Stimulated activated CD4-positive, alpha-beta T cell treated with anti-CD3 and anti-CD28 coated beads, TNF-alpha, amount 100 ng/mL, for 4 hours (primary cell): ENCODE measurements around the gene SPHK1.

Experiments
- DNase-seq, 3 experiments: peaks; one replicate each; pipeline ENCODE4 v3.0.0-alpha.2; 2020; ENCODE audit warnings: low read depth in 3 of 3

Gene SPHK1

GRCh38 chr17:76384987-76385891 lies 830 bp downstream of the SPHK1 start:
- DNase-seq, result peak; percentile 17 to 25 (median 20)

DNA sequence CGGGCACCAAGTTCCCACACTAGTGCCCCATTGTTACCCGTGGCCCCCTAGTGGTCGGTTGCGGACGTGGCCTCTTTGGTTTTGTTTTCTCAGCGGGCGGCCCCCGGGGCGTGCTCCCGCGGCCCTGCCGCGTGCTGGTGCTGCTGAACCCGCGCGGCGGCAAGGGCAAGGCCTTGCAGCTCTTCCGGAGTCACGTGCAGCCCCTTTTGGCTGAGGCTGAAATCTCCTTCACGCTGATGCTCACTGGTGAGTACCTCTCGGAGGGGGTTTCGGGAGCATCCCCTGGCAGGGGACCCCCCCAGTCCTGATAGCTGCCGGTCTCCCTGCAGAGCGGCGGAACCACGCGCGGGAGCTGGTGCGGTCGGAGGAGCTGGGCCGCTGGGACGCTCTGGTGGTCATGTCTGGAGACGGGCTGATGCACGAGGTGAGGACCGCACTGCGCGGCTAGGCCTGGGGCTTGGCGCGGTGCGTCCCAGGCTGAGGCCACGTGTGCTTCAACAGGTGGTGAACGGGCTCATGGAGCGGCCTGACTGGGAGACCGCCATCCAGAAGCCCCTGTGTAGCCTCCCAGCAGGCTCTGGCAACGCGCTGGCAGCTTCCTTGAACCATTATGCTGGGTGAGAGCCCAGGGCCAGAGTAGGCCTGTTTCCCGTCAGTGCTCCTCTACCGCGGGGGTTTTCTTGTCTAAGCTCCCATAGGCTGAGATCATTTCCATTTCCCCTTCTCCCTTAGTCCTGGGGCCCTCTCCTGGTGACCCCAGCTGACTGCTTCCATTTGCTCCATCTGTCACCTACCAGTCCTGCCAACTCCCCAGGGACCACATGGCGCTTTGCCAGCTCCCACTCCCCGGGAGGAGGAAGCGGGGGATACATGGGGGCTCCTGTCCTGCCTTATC lies 1.7 kb downstream of the SPHK1 start:
- peak; percentile 70 to 73 (median 73) for DNase-seq

- DNase-seq, result no peak
These were observed 2.8 kb downstream of the SPHK1 start for GRCh38 chr17:76386966-76387765.

DNA sequence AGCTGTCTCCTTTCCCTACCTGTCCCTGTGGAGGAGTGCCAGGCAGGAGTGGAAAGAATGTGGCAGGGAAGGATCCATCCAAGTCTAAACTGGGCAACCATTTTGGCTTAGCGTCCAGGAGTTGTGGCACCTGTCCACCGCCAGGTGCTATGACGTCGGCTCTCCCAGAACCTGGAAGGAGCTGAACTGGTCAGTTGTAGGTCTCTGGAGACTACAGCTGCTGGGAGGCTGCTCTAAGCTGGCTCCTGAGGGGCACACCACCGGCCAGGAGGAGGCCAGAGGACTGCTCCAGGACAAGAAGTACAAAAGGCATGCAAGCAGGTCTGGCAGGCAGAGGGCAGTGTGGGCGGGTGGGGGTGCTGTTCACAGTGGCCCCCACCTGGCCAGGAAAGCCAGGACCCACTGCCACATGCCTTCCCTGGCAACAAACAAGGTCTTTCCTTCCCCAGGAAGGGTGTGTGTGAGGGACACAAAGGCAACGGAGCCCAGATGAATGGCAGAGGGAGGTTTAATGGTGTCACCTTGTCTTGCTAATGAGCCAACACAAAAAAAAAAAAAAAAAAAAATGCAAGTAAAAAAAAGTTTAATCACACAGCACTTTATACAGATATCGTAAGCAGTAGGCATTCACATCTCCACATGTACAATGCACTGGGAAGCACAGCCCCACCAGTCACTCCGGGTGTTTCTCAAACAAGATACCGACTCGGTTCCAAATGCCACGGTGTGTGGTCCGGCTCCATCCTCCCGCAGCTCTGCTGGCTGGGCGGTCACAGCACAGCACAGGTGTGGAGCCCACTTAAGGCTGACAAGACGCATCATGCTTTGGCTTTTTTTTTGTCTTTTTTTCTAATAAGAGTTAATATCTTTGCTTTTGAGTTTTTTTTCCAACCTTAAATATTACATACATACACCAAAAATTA lies 4.8 kb downstream of the SPHK1 start:
- DNase-seq, result no peak

GRCh38 chr17:76390003-76390421 lies 5.6 kb downstream of the SPHK1 start:
- no peak for DNase-seq

- no peak for DNase-seq
These were observed 6.8 kb downstream of the SPHK1 start for GRCh38 chr17:76391200-76391715.

- DNase-seq, result no peak
These were observed 9.8 kb downstream of the SPHK1 start for GRCh38 chr17:76394166-76394565.

- DNase-seq, result no peak
These were observed 11.6 kb downstream of the SPHK1 start for GRCh38 chr17:76395980-76396379.

DNA sequence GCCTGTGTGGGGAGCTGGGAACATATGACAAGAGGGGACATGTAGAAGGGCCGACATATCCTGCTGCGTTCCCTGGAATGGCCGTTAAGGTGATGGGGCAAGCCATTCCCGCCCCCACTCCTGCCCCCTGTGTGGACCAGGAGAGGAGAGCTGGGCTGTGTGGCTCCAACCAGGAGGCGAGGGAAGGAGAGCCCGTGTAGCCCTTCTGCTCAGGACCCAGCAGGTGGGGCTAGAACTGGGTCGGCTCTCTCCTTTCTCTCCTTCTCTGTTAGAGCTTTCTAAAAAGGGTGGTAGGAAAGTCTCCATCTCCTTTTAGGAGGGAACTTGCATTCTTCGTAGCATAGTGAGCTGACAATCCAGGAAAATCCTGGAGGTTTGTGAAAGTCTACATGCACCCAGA lies 12.8 kb downstream of the SPHK1 start:
- DNase-seq, result no peak

DNA sequence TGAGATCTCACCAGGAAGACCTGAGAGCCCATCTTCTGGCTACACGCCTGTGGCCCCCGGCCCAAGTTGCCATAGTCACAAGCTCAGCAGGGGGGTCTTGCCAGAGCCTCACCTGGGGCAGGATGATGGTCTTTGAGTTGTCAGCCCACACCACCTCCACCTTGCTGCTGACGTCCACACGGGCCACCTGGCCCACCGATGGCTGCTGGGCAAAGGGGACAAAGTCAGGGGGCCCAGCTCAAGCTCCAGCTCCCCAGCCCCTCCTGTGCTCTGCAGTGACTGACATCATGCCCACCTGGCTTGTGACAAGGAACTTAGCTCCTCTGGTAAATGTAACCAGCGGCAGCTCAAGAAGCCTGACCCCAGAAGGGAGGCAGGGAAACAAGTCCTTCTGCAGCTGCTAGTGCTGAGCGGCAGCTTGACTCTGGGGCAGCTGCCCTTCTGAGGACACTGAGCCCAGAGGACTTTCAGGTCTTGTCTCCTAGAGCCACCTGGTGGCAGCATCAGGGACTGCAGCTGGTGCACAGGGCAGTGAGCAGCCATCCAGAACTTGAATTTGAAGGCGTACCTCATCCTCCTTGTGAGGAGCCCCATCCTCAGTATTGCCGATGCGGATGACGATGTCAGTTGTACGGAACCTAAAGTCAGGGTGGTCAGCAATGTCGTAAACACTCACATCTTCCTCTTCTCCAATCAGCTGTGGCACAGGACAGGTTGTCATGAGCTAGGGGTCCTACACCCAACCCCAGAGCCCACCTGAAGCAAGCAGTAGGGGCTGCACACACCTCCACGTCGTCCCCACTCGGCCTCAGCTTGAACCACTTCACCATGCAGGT lies 13.5 kb downstream of the SPHK1 start:
- DNase-seq, result peak; percentile 69 to 78 (median 78)

DNA sequence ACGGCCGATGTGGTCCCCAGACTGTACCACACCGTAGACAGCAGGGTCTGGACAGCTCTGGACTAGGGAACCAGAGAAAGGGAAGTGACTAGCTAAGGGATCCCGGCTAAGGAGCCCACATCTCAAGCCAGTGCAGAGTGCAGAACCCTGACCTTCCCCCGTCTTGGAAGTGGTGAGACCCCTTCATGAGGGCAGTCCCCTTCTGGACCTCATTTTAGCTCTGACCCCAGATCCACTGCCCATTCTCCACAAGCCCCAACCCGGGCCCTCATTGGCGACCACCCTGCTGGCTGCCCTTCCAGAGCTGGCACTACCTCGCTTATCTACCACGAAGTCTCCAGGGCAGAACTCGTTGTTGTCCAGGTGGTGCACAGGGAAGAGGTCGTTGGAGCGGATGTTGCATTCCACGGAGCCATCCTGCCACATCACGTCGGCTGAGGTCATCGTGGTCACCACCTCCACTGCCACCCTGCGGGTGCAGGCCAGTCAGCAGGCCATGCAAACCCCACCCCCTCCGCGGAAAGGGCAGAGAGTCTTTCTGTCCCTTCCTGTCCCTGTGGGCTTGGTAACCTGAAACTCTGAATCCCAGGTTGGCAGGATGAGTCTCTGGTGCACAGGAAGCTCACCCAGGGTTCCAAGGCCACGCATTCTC lies 14.2 kb downstream of the SPHK1 start:
- no peak for DNase-seq

DNA sequence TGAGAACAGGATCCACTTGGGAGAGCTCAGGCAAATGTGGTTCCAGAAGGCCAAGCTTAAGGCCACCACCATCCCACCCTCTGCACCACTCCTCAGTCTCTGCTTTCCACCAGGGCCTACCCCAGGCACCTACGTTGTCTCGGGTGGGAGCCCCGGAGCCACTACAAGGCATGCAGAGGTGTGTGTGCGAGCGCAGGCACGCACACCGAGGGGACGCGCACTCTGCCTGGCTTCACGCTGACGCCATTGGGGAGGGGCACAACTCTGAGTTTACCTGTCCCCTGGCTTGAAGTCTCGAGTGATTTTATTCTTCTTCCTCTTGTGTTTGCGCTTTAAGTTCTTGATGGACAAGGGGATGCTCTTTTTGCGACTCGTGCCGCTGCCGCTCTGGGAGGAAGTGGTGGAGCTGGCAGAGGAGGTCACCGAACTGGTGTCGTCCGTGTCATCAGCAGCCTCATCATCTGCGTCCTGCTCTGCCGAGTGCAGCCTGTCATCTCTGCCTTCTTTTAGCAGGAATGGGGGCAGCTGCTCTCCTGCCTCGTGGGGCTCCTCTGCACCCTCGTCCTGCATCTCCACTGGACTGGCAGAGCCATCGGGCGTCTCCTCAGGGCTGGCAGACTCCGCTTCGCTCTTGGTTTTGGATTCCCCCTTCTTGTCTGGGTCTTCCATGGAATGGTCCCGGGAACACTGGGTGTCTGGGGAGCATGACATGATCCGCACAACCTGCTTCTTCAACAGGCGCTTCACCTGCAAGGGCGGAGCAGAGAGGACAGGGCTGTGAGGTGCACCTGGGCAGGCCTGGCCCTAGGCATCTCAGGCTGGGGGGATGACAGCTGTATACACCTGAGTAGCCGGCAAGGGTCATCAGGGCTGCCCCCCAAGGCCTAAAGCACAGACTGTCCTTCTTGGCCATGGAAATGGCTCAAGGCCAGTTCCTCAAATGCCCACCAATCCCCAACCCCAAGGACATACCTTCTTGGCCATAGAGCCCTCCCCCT lies 15.1 kb downstream of the SPHK1 start:
- DNase-seq, result no peak

GRCh38 chr17:76402711-76403110 lies 18.3 kb downstream of the SPHK1 start:
- DNase-seq, result no peak

GRCh38 chr17:76404256-76404655 lies 19.8 kb downstream of the SPHK1 start:
- no peak for DNase-seq

- no peak for DNase-seq
These were observed 20.7 kb downstream of the SPHK1 start for GRCh38 chr17:76404976-76405563.

DNA sequence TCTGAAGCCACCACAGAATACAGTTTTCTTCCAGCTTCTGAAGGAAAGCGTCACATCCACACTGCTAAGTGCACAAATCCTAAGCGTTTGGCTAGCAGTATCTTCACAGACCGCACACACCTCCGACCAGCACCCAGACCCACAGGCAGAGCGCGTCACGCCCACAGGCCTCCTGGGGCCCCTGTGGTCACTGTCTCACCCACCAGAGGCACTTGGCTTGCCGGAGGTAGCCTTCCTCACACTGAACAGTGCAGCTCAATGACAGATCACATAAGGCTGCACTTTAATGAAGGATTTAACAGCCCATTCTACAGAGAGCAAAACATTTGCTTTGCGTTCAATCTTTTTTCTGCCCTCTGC lies 21.2 kb downstream of the SPHK1 start:
- DNase-seq, result no peak

GRCh38 chr17:76405967-76406647 lies 21.7 kb downstream of the SPHK1 start:
- no peak for DNase-seq
